ENCODE results near the gene FANCF.
A peak's percentile ranks its signal among the peaks of the same experiment; 100 is the strongest.

The FANCF gene

DNA sequence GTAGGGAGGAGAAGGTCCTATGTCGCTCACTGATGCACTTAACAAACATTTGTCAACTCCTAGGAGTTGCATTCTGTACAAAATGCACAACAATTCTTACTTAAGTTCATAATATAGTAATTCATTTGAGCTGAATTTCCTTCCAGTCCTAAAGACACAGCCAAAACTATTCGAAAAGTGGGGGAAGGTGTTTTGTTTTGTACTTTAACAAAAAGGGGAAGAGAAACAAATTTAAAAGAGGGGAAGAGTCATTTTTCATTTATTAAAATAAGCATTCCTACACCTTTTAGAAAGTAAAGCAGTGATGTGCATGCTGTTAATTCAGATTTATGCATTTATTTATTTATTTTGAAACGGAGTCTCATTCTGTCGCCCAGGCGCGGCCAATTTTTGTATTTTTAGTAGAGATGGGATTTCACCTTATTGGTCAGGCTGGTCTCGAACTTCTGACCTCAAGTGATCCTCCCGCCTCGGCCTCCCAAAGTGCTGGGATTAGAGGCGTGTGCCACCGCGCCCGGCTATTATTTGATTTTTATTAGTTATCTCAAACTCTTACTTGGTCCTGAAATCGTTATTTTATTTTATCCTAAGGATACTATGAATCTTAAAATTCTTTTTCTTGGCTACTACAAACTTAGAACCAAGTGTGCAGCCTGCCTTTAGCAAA is 1.1 kb upstream of the FANCF start:
- DNase-seq (ENCODE audit: low read depth) = no peak
- no peak for TF ChIP-seq CTCF (IDR thresholded peaks at IDR 0.05; ENCODE audit: low read depth, low read length, missing control alignments)
- peak overlapping the region; percentile 87; the same call in 1 of the 2 replicates for H3K4me3 ChIP-seq (ENCODE audit: low read depth, low read length)

GRCh38 chr11:22624742-22625447 is 728 bp downstream of the FANCF start:
- peak overlapping the region; percentile 87 for H3K4me3 ChIP-seq (ENCODE audit: low read depth, low read length)
- TF ChIP-seq CTCF (IDR thresholded peaks at IDR 0.05; ENCODE audit: low read depth, low read length, missing control alignments) = peak; percentile 70
- DNase-seq (ENCODE audit: low read depth) = peak; percentile 45

DNA sequence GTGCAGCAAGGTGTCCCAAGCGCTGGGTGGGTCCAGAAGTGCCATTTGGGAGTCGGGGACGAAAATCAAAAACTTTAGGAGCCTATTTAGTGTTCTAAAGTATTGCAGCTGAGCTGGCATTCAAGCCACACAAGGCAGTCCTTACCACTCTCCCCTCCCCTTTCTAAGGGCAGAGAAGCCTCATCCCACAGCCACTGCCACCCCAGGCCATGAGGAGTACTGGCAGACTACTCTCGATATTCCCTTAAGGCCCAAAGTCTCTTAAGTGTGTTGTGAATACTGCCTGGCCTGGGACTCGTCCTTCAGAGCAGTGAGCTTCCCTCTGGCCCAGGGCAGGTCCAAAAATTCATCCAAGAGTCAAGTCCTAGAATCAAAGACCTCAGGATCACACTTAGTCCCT is 7.8 kb downstream of the FANCF start:
- TF ChIP-seq CTCF (IDR thresholded peaks at IDR 0.05; ENCODE audit: low read depth, low read length, missing control alignments) = no peak
- DNase-seq (ENCODE audit: low read depth) = no peak
- H3K4me3 ChIP-seq (ENCODE audit: low read depth, low read length) = no peak overlapping the region

- DNase-seq (ENCODE audit: low read depth) = no peak
- TF ChIP-seq CTCF (IDR thresholded peaks at IDR 0.05; ENCODE audit: low read depth, low read length, missing control alignments) = no peak
- no peak overlapping the region for H3K4me3 ChIP-seq (ENCODE audit: low read depth, low read length)
Observed at GRCh38 chr11:22603933-22604332, 21.7 kb downstream of the FANCF start.

GRCh38 chr11:22602504-22602903 is 23.1 kb downstream of the FANCF start:
- no peak for TF ChIP-seq CTCF (IDR thresholded peaks at IDR 0.05; ENCODE audit: low read depth, low read length, missing control alignments)
- no peak overlapping the region for H3K4me3 ChIP-seq (ENCODE audit: low read depth, low read length)
- no peak for DNase-seq (ENCODE audit: low read depth)

DNA sequence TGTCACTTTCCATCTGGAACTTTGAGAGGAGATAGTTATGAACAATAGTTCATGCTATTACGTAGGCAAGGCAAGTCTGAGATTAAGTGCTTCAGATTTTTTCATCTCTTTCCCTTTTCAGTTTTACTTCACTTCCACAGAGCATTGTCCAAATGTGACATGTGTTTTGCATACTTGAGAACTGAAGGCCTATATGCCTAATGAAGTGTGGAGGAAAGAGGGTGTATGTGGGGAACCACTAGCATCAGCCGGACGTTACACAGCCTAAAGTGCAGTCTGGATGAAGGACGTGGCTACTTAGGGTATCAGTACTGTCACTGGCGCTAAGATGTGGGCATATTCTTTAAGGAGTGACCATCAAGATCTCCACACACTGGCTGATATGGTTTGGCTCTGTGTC is 26.2 kb downstream of the FANCF start:
- no peak for TF ChIP-seq CTCF (IDR thresholded peaks at IDR 0.05; ENCODE audit: low read depth, low read length, missing control alignments)
- no peak overlapping the region for H3K4me3 ChIP-seq (ENCODE audit: low read depth, low read length)
- DNase-seq (ENCODE audit: low read depth) = no peak

GRCh38 chr11:22597062-22597461 is 28.6 kb downstream of the FANCF start:
- DNase-seq (ENCODE audit: low read depth) = no peak
- H3K4me3 ChIP-seq (ENCODE audit: low read depth, low read length) = no peak overlapping the region
- no peak for TF ChIP-seq CTCF (IDR thresholded peaks at IDR 0.05; ENCODE audit: low read depth, low read length, missing control alignments)

Measured in GM12864 (cell line).